Measurements from ENCODE around the gene FNBP1L.

DNA sequence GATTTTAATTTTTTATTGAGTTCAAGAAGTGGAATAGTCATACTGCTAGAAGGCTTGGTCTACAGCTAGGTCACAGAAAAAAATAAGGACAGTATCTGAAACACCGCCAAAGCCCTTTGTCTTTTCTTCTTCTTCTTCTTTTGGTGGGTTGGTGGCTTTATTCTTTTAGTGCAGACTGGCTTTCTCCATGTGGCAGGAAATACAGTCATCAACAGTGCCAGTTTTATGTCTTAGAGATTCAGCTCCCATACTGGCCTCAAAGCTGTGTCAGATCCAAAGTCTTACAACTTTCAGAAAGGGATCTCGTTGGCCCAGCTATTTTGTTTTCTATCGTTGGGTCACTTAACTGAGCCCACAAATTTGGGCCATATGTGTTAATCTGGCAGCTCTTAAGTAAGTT lies 58.2 kb downstream of the FNBP1L start:
- TF ChIP-seq, protein P1, sequence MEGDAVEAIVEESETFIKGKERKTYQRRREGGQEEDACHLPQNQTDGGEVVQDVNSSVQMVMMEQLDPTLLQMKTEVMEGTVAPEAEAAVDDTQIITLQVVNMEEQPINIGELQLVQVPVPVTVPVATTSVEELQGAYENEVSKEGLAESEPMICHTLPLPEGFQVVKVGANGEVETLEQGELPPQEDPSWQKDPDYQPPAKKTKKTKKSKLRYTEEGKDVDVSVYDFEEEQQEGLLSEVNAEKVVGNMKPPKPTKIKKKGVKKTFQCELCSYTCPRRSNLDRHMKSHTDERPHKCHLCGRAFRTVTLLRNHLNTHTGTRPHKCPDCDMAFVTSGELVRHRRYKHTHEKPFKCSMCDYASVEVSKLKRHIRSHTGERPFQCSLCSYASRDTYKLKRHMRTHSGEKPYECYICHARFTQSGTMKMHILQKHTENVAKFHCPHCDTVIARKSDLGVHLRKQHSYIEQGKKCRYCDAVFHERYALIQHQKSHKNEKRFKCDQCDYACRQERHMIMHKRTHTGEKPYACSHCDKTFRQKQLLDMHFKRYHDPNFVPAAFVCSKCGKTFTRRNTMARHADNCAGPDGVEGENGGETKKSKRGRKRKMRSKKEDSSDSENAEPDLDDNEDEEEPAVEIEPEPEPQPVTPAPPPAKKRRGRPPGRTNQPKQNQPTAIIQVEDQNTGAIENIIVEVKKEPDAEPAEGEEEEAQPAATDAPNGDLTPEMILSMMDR (IDR thresholded peaks at IDR 0.05): no peak
- TF ChIP-seq EZH2 (IDR thresholded peaks at IDR 0.05; ENCODE audit: borderline replicate concordance, insufficient read depth, low read depth, low read length, poor library complexity, severe bottlenecking): no peak
